ENCODE results near the gene BCAR3.
A peak's percentile ranks its signal among the peaks of the same experiment; 100 is the strongest.

BCAR3 gene

DNA sequence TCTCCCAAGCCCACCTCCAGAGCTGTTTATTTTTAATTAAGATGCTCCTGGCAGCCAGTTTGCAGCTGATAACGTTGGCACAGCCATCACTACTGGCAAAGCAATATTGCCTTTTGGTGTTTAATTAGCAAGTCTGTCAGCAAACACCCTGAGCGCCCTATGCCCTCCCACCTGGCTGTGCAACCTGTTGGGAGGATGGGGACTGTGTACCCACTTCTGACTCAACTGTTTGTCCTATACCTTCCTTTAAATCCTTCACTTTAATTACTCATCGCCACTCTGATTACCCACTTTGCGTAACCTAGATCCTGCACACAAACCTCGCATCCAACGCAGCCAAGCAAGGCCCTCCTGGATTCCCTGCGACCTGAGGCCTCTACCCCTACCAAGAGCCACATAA lies 67.1 kb downstream of the BCAR3 start:
- DNase-seq: no peak

DNA sequence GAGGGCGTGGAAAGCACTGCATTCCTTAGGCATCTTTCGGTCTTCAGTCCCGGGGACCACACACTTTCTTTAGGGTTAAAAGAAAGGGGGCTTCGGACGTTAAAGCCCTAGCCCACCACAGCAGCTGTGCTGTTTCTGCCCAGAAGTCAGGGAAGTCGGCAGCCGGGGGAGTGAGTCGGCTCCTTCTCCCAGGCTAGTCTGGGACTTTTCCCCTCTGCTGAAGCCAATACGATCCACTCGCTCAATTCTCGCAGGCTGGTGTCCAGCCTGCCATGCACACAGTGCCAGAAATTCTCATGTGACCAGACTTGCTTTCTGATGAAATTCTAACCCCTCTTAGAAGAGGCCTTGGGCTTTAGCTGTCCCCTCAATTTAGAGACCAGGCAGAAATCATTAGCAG lies 67.7 kb downstream of the BCAR3 start:
- peak; percentile 72 for DNase-seq

DNA sequence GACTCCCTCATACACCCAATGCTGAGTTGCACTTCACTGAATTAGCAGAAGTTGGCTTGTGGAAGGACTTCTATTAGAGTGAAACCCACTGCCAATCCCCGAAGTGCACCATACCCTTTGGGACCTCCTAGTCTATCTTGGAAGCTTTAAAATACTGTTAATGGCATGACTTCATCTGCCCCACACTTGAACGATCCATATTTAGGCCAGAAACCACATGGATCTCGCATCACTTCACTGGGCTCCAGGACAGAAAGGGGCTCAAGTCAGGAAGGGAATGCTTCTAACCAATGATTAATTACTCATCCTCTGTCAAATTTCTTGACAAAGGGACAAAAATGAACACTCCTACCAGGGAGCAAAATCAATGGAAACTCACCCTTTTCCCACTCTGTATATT lies 69.1 kb downstream of the BCAR3 start:
- DNase-seq: peak; percentile 38

DNA sequence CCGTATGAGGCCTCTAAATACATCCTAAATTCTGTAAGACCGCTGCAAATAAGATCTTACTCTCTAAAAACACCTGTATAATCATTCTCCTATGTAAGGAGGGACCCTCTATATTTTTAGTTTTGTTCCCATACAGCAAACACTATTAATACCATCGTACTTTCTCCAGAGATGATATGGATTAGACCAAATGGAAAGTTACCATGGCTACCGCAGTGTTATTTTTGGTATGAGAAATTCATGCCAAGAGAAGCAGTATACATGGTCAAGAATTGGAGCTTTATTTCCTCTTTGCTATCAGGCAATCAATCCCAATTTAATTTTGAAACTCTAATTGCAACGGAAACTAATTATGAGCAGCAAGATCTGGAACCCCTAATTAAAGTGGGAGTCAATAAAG lies 70.0 kb downstream of the BCAR3 start:
- no peak for DNase-seq

DNA sequence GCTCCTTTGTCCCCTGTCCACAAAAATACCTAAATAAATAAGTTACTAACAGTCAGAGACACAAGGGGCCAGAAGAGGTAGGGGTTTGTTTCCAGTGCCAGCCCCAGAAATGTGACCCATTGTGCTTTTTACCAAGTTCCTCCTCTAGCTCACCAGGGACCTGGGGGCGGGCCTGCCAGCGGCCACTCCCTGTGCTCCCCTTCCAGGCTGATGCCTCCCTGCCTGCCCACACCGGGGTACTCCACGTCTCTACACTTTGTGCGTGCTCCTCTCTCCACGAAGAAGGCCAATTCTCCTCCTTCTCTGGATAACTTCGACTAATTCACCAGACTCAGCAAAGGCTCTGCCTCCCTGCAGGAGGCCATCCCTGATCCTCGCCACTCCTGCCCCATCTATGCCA lies 72.1 kb downstream of the BCAR3 start:
- no peak for DNase-seq

DNA sequence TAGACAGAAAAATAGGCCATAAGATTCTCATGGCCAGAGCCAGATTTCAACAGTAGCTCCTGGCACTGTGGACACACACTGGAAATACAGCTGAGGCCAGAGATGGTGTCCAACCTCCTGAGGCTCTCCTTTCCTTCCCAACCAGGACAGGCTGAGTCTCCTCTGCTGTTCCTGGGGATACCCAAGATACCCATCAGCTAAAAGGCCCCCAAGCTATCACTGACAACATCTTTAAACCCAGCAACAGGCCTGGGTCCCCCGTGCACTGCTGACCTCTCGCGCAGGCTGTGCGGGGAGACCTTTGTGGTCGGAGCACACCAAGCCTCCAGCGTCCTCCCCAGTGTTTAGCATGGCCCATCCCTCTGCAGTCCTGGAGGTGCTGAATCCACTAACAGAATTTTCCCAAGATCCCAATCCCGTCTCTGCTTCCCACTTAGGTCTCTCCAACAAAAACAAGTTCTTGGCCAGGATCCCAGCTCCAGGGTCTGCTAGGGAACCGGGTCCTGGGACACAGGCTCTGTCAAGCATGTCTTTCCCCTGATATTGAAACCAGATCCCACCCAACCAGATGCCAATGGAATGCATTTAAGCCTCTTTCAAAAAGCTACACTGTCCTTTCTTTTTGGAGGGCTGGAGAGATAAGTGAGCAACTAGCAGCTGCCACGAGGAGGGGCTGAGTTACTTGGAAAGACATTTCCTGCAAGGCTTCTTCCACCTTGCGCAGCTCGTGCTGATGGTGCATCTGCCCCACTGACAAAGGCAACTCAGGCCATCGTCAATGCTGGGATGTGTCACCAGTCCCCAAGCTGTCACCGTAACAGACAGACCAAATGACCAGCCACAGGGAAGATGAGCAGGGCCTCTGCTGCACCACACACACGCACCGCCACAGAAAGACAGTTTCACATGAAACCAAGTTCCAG lies 73.2 kb downstream of the BCAR3 start:
- DNase-seq: no peak

DNA sequence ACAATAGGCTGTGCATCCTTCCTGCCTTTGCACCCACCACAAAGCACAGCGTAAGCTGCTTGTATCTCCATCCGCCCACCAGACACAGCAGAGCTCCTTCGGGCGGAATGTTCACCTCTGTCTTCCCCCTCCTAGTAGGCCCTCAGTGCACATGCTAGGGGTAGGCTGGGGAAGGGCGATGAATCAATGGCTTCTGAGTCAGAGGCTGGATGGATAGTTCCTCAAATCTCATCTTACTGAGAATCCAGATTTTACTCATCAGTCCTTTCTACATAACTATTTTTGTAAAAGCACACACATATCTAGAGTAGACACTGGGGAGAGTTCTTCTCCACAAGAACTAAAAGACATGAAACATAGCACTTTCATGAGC lies 73.8 kb downstream of the BCAR3 start:
- DNase-seq: no peak

DNA sequence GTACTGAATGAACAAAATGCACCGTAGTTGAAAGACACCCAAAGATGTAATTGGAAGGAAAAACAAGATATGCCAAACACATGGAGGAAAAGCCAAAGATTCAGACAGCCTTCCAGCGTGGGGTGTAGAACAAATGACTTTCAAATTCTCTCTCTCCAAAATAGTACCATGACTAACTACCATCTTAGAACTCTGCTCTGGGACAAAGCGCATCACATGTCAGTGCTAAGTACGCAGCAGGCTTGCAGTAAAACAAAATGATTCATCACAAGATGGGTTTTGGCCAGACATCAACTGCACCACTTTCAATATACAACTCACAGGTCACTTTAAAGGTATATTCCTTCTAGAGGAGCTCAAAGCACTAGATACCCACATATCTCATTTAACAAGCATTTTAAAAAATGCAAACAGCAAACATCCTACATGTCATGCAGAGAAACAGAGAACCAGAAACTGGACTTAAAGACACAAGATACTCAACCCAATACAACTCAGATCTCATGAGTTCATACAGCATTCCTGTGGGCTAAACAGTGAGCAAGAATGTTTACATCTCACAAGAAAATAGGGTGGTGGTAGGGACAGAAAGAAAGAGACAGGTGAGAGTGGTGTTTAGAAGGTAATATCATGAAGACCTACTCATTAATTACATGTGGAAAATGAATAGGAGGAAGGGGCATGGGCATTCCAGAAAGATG lies 75.7 kb downstream of the BCAR3 start:
- DNase-seq: no peak

DNA sequence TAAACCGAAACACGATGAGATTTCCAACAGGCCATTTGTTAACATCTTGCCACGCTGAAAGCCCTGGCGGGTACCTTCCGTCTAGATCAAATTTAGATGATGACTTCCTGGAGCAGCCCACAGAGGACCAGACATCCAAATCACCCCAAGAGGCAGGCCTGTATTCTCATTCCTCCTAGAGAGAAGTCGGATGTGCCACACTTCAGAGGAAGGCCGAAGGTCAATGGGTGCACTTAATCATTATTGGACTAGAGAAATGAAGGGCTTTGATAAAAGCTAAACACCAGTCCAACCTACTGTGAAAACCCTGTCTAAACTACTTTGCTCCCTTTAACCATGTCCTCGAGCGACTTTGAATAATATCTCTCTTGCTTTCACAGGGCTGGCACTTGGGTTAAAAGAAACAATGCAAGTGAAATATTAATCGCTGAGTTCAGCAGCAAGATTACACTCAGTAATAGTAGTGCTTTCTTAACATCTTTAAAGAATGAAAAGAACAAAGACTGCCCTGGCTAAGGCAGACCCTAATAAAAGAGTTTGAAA lies 76.5 kb downstream of the BCAR3 start:
- DNase-seq: no peak

DNA sequence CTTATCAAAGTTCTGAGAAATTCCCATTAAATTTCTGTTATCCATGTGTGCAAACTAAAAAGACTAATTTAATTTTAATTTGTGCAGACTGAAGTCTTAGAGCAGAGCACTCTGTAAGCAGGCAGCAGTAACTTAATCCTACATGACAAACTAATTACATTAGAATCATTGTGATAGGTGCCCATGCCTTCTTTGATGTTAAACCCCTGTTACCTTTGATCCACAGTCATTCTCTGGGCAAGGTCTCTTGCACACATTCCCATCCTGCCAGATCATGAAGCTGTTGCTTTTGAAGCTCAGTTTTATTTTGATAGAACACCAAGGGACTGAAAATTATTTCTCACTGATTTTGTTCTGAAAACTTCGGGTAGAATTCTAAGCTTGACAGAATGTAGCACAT lies 77.2 kb downstream of the BCAR3 start:
- no peak for DNase-seq

DNA sequence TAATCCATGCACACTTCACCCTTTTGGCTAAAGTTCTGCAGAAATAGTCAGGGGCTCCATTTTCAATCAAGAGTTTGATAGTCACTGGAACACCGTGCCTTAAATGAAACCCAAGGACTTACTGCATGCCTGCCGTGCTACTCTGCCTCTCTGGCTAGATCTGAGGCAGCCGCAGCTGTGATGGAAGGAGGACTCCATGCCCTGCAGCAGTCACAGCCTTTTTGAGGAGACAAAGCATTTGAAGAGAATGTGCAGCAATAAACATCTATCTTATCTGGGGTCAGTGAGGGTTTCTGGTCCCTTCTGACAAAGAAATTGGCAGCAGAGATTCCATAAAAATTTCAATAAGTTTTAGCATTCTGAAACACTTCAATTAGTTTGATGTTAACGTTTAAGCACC lies 78.0 kb downstream of the BCAR3 start:
- no peak for DNase-seq

DNA sequence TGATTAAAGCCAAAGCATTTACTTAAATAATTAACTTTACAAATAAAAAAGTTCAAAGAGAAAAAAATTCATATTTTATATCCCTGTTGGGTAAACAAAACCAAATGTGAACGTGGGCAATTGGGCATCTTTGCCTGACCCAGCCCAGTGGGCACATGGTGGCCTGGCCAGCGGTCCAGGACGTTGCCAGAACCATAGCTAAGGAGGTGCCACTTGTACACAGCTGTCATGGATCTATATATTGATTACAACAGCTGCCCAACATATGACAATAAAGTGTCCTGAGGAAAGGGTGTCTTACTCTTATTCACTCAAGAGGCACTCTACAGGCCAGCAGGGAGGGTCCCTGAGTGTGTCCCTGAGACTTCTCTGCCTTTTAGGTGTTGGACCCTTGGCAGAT lies 78.5 kb downstream of the BCAR3 start:
- no peak for DNase-seq

DNA sequence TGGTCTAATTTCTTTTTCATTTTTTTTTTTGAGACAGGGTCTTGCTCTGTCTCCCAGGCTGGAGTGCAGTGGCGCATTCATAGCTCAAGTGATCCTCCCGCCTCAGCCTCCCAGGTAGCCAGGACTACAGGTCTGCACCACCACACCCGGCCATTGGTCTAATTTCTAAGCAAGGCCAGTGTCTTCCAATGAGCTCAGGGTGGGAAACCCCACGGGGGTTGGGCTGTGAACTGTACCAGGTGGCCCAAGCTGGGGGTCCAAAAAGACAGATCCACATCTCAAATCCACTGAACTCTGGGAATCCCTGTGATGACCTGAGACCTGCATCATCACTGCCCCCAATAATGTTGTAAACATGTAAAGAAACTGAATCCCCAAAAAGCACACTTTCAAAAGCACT lies 79.5 kb downstream of the BCAR3 start:
- peak; percentile 24 for DNase-seq

DNA sequence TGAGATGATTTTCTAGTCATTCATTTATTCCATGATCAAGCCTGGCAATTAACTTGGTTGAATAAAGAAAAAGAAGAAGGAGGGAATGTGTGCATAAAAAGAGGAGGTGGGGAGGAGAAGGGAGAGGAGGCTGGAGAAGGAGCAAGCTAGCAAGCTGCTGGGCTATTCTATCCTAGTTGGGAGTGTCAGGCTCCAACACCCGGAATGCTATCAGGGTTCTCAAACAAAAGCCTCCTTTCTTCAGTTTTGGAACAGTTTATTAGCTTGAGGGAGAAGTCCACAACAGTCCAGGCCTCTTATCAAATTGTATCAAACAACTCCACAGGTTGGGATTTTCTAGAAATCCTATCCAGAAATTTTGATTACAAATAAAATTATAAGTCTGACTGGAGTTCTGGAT lies 80.0 kb downstream of the BCAR3 start:
- DNase-seq: no peak

DNA sequence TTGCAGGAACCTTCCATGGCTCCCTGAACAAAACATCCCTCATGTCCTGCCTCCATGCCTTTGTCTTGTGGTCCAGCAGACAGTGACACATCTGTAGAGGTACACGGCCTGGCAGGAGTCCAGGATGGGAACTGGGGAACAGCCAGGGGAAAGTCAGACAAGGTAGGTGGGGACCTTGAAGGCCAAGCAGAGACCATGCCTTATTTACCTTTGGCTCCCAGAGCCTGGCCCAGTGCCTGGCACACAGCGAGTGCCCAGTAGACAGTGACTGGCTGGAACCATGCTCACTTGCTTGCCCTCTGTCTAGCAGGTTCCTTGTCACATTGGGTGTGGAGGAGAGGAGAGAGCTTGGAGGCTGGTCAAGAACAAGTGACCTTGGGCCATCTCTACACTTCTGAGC lies 81.0 kb downstream of the BCAR3 start:
- no peak for DNase-seq

DNA sequence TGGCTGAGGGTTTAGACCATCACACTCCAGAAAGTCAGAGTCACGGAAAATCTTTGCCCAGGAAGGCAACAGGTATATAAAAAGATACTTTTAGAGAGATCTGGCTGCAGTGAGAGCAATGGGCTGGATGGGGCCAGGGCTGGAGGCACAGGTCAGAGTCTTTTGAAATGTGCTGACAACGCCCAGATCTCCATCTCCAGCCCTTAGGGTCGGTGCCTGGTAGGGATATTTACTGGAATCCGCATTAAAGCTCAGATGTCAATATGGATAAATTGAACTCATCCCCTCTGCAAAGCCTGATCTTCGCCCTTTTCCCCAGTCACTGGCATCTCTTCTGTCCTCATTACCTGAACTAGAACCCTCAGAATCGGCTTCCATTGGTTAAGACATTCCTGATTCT lies 82.2 kb downstream of the BCAR3 start:
- DNase-seq: no peak

DNA sequence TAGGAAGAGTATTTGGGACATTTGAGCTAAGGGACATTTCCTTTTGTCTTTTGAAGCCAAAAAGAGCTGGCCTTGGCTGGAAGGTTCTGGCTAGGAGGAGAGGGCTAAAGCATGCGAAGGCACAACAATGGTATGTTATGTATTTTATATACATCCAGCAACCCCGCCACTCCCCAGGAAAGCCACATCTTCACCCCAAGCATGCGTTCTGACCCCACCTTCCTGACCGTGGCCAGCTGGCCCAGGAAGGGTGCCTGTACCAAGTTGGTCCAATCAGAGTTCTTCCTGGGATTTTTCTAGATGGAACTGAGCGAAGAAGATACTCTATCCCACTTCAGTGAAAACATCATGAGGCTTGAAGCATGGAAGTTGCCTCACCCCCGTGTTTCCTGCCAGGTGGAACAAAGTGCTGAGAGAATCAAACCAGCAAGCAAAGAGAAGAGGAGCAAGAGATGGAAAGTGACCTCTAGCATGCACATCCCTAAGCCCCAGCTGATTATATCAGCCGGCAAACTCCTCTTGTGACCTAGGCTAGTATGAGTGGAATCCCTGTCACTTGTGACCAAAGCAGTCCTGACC lies 82.7 kb downstream of the BCAR3 start:
- peak; percentile 35 for DNase-seq

DNA sequence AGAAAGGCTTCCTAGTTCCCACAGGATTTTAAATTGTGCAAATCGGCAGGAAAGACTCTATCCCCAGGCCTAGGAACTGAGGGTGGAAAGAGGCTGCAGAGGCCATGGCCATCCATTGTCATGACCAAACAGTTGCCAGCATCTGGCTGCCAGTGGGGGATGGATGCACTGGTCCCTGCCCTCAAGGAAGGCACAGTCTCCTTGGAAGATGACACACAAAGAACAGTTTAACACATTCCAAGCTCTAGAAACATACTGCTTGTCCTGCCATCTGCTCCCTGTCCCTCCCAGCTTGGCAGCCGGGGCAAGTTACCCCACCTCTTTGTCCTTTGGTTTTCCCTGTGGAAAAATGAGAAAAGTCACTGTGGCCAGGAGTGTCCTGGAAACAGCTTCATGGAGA lies 83.2 kb downstream of the BCAR3 start:
- DNase-seq: no peak

DNA sequence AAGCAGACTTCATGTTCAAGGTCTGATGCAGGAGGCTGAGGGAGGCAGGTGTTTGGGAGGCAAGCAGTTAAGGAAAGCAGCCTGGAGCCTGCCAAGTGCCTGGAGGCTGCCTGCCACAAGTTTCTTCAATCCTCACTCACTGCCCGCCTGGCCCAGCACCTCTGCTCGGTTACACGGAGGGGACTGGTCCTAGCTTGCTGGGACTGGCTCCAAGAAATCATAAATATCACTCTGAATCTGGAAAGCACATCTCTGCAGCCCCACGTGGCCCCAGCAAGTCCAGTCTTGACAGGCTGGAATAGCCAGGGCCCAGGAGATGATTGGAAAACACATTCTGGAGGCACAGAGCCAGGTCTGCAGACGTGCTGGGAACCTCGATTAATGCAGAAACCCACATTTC lies 83.9 kb downstream of the BCAR3 start:
- peak; percentile 75 for DNase-seq

DNA sequence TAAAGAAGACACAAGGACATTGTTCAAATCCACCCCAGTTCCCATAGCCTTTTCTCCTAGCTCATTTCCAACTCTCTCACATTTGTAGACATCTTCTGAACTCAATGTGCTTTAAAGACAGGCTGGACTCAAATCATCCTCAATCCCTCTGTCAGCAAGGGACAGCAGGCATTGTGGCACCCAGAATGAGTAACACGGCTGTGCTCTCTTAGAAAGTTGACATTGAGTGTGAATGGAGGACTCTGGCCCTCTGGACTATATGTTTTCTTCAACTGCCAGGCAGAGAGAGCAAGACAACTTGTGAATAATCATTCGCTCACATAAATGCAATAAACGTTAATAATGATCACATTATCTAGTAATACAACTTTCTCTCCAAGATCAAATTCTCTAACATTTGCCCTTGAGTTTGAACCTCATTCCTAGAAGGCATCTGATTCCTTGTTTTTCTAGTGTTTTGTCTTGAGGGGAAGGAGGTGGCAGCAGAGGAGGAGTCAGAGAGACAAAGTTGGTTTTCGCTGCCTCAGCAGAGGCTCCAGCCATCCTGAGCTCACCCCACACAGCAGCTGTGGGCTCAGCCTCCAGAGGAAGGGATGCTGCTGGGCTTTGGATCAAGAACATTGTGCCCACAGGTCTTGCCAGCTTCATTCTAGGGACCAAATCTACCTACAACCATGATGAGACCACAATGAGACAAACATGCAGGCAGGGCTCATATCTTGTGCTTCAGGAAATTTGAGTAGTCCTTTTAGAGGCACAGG lies 85.1 kb downstream of the BCAR3 start:
- peak; percentile 22 for DNase-seq

DNA sequence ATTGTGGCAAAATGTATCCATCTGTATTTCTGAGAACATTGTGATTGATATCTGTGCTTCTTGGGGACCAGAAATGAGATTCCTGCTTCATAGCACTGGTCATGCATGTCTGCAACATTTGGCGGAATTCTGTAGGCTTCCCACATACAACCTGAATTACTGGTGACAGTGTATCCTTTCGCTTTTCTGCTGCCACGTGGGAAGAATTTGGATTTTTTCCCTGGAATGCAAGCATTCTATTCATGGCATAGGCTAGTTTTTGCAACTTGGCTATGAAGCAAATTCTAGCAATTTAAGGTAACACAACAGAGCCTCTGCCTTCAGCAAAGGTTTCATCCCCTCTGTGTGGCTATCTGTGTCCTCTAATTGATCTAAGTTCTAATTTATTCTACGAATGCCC lies 85.9 kb downstream of the BCAR3 start:
- peak; percentile 42 for DNase-seq

DNA sequence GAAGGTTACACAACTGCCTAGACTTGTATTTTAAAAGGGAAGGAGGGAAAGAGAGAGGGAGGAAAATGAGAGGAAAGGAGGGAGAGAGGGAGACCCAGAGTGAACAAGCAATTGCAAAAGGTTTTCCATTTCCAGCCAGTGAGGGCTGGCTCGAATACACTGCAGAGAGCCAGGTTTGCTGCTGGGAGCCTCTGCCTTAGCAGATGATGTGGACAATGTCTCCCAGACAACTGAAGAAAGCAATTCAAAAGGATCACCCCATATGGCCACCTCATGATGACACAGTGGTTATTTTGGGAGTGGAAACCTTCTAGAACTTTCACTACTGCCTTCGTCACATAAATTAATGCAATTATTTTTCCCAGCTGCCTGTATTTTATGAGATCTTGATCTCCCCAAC lies 86.4 kb downstream of the BCAR3 start:
- peak; percentile 50 for DNase-seq

DNA sequence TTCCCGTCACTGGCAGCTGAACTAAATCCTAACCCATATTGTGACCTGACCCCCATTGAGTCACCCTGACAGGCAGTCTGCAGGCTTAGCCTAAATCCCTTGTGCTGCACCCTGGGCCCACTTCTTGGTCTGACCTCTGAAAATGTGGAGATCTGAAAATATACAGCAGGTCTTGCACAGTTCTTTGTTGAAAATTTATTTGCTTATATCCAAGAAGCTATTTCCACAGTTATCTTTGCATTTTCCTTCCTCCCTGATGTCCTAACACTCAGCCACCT lies 87.1 kb downstream of the BCAR3 start:
- no peak for DNase-seq

All from right forelimb (tissue), 1 donor.